NCI-H2029 treated with DMSO at 0.1 percent for 48 hours (cell line): ENCODE results near the gene RAG2.

Experiments used
- DNase-seq: peaks from one replicate; lab custom pipeline; 2025; lab: John Stamatoyannopoulos, UW

Gene RAG2

GRCh38 chr11:36550385-36551115 is 47.5 kb downstream of the RAG2 start:
- DNase-seq, result no peak
